Smooth muscle cell of the brain vasculature (primary cell): ENCODE results near the gene DOCK2.

ENCODE experiments used
- DNase-seq: peaks from one replicate; pipeline ENCODE4 v3.0.0-alpha.2; 2012; ENCODE audit warnings: low read depth, low spot score

Gene DOCK2

DNA sequence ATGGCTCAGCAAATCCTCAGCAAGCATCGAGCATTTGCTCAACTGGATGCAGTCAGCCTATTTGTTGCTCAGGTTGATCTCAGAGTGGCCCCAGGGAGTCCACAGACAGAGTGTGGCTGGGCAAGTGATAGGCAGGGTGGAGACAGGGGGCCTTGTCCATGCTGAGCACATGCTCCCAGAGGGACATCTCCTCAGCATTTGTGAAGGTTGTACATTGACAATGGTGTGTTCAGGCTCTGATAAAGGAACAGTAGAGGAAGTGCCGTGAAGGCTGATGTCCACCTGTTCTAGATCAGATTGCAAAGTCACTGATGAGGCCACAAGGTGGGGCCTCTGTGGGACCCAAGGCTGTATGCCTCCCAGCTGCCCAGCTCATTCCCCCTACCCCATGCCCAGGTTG, 418.5 kb downstream of the DOCK2 start:
- no peak for DNase-seq

DNA sequence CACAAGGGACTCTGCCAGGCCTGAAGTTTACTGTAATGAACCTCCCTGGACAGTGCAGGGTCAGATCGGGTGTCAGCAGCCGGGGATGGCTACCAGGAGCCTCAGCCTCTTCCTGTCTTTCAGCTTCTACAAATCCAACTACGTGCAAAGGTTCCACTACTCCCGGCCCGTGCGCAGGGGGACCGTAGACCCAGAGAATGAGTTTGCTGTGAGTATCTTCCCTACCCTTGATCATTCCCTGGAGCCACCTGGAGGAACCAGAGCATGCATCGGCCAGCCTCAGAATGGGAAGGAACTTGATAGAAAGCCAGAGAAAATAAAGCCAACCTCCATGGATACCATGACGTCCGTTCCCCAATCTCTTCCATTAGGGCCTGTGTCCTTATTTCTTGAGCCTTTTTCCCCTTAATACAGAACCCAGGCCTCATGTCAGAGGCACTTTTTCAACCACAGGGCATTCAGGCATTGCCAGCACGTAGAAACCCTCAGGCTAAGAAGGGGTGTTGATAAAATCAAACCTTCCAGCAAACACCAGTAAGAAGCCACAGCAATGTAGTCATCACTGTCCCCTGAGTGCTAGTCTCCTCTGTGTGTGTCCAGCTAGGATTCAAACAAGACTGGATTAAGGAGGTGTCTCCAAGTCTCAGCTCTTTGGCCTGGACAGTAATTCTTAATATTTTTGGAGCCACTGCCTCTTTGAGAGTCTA, 419.6 kb downstream of the DOCK2 start:
- no peak for DNase-seq

DNA sequence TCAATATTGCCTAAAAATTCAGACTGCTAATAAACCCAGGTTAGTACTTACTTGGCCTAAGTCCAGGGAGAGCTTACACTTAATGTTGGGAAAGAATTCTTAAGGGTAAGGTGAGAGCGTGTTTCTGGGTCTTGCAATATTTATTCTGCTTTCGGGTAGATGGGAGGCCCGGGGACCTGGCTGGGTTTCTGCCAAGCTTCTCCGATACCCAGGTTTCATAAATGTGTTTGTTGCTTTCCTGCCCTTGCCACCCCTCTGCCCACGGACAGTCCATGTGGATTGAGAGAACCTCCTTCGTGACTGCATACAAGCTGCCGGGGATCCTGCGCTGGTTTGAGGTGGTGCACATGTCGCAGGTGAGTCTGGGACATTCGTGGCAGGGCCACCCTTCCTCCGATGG, 420.2 kb downstream of the DOCK2 start:
- DNase-seq, result no peak

DNA sequence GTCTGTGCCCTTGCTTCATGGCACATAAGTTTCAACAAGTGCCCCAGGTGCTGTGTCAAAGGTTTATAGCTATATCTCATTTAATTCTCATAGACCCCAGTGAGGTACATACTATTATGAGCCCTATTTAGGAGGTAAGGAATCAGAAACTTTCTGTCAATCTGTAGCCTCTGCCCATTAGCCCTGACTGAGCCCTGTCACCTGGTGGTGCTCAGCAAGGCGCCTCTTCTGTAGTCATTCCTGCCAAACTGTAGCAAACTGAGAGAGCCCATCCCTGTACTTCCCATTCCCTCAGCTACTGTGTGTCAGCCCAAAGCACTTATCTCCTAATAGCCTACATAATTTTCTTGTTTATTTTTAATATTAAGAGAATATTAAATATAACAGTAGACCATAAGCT, 422.1 kb downstream of the DOCK2 start:
- no peak for DNase-seq

DNA sequence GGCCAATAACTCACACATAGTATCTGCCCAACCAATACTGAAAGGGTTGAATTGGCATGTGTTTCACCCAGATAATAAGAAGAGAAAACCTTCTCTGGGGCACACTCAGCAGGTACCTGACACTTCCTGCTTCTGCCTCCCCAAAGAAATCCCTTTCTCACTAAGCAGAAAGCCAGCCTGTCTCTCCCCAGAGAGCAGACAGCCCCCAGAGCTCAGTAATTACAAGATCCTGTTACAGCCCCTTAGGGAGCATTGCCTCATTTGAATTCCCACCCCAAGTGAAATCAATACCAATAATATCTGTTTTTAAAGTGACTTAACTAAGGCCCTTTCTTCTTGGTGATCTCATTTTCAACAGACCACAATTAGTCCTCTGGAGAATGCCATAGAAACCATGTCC, 430.1 kb downstream of the DOCK2 start:
- DNase-seq, result no peak

DNA sequence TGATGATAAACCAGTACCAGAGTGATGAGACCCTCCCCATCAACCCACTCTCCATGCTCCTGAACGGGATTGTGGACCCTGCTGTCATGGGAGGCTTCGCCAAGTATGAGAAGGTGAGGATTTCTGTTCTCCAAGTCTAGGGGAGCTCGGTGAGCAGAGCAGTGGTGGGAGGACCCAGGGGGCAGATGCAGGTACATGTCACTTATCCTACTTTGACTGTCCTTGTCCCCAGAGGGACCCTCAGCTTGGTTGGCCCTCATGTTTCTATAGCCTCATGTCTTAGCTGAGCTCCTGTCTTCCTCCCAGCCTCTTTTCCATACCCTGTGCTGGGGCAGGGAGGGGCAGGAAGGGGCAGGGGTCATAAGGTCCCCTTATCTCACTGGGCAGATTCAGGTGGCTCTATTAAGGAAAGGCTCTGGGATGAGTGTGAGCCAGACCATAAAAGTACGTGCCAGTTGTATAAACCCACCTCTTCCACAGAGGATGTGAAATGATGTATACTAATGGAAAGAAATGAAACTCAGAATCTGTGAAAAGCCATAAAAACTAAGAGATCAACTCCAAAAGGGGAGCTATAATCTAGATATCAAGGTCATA, 430.6 kb downstream of the DOCK2 start:
- no peak for DNase-seq

DNA sequence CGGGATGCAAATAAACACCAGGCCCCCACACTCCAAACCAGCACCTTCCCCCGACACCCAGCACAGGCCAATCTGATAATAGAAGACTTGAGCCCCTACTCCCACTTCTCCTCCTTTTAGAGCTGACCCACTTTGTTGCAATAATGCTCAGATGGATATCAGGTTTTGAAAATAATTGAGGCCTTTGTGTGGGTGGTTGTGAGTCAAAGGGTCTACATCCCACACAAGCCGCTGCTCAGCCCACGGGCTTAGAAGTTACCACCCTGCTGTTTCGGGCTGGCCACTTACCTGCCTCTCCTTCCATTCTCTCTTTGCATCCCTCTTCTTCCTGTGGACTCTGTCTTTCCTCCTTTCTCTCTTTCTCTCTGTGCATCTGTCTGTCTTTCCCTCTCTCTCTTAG, 432.4 kb downstream of the DOCK2 start:
- DNase-seq, result no peak

DNA sequence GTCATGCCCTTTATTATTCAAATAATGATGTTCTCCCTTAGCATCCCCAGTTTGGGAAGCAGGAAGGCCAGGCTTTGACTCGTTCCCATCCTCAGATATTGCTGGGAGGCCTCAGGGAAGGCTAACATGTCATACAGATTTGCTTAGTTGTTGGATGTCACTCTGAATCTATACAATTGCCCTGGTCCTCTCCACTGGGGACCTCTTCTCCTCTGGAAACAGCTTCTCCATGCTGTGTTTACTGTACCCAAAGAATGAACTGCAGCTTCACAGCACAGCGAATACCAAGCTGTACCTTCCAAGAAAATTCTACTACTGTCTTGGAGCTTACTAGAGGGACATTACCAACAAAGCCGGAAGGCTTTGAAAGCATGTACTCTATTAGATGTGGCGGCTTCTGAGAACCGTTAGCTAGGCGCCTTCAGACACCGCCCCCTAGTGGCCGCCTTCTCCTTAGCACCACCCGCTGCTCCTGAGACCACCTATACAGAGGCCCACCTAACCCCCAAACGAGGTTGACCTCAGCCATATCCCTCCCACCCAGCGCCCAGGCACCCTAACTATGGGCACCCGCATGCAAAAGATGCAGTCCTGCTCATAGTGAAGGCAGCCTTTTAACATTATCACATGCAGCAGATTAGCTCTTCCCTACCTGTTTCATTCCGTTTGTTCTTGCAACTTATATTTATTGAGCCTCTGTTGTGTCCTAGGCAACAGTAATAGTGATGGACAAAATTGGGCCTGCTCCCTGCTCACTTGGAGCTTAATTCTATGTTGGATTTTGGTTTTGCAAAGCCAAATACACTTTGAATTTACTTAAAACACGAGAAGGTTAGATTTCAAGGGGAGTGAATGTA, 433.7 kb downstream of the DOCK2 start:
- peak; percentile 9 for DNase-seq

DNA sequence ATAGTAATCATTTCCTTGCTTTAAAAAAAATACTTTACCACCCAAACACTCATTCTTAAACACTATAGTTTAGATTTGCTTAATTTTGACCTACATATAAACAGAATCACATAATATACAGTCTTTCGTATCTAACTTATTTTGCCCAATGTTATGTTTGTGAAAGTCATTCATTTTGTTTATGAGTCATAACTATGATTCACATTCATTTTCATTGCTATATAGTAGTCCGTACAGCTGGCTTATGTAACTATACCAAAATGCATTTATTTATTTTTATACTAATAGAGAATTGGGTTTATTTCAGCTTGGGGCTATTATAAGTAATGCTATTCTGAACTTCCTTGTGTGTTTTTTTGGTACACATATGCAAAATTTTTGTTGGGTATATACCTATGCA, 434.7 kb downstream of the DOCK2 start:
- no peak for DNase-seq

DNA sequence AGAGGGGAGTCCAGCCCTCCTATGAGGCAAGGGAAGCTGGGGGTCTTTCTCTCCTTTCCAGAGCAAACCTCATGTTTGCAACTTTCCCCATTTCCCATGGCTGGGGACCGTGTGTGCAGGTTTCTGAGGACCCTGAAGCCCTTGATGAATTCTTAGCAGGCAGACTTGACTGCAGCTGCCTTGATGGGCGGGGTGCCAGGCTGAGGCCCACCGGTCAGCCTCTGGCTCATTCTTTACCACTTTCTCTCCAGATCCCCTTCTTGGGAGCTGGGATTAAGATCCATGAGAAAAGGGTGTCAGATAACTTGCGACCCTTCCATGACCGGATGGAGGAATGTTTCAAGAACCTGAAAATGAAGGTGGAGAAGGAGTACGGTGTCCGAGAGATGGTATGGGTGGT, 438.6 kb downstream of the DOCK2 start:
- no peak for DNase-seq

DNA sequence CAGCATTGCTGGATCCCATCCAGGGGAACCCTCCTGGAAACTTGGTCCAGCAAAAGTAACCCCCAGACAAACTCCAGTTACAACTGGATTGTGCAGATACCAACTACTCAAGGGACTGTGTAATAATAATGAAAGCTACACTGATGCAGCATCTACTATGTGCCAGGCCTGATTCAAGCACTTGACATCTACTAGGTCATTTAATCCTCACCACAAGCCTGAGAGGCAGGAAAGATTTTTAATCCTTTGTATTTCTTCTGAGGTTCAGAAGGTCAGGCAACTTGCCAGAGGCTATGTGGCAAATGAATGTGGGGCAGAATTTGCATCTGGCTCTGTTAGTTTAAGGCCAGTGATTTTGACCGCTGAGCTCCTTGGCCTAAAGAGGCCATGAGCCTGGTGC, 439.1 kb downstream of the DOCK2 start:
- no peak for DNase-seq

DNA sequence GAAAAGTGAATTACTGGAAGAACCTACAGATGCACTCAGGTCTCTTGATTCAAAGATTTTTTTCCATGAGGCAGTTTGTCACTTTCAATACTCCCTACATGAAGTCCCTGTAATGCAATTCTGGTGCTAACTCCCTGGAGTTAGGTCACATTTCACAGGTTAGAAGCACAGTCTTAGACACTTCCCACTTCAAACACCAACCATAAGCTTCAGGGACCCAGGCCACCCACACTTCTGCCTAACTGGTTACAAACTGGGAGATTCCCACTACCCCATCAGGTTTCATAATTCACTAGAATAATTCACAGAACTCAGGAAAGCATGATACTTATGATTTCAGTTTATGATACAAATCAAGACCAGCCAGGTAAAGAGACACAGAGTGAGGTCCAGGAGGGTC, 439.7 kb downstream of the DOCK2 start:
- DNase-seq, result no peak

DNA sequence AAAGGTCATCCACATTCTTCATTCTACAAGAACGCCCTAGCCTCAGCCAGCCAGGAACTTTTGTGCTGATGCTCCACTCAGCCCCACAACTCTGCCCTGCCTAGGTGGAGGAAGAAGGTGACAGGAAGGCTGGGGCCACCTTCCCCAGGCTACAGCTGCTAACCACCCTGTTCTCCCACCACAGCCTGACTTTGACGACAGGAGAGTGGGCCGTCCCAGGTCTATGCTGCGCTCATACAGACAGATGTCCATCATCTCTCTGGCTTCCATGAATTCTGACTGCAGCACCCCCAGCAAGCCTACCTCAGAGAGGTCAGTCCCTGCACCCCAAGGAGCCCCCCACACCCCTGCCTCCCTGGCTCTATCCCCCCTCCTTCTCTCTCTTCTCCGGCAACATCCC, 440.5 kb downstream of the DOCK2 start:
- no peak for DNase-seq

DNA sequence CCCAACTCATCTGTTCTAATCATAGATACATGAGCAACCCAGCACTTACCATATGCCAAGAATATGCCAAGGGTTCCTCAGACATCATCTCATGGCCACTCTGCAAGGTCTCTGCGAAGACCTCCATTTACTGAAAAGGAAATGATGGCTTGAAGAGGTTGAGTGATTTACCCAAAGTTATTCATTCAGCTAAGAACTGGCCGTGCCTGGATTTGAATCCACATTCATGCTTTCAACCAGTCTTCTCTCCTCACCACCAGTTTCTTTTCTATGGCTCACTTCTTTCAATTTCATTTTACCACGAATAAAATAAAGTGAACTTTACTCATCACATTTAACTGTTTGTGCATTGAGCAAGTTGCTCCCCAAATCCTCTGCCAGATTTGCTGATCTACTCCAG, 441.4 kb downstream of the DOCK2 start:
- no peak for DNase-seq

DNA sequence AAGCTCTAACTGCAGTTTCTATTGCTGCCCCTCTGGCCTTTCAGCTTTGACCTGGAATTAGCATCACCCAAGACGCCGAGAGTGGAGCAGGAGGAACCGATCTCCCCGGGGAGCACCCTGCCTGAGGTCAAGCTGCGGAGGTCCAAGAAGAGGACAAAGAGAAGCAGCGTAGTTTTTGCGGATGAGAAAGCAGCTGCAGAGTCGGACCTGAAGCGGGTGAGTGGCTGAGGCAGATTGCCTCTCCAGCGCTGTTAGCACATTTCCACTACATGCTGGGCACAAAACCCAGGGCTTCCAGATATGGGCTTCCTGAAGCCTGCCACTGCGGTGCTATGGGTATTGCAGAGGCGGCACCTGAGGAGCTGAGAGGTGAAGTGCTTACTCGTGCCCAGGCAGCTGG, 441.9 kb downstream of the DOCK2 start:
- no peak for DNase-seq

DNA sequence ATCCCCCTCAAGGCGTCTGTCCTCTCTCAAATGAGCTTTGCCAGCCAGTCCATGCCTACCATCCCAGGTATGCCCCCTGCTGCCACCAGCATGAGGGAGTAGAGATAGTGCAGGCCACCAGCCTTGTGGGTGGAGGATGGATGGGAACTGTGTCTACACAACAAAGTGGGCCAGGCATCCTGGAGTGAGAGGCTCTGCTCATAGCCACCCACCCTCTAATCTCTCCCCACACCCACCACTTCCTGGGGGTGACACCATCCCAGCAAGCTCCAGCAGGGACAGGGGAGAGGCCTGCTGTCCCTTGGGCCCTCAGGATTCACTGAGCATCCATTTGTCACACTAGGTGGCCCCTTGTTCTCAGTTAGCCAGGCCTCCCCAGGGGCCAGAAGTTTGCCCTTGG, 443.1 kb downstream of the DOCK2 start:
- no peak for DNase-seq

DNA sequence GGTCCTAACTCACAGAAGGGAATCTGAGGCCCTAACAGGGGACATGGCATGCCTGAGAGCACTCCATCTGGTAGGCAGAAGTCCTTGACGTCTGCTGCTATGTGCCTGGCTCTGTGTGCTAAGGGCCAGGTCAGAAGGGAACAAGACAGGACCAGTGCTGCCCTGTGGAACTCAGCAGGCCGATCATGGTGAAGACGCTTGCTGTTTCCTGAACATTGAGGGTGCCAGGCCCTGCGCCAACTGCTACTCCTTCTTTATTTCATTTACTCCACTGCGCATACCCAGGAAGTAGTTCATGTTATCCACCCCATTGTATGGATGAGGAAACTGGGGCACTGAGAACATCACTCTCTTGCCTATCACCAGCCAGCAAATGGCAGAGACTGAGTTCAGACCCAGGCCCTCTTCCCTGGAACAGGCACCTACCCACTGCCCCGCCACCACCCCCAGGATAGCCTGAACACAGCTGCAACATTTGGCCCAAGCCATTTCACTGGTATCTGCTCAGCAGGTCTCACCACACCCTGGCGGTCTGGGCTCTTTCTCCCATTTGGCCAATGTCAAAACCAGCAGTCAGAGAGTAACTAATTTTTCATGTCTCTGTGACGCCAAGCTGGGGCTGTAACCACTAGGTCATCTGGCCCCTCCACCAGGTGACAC, 443.8 kb downstream of the DOCK2 start:
- no peak for DNase-seq

DNA sequence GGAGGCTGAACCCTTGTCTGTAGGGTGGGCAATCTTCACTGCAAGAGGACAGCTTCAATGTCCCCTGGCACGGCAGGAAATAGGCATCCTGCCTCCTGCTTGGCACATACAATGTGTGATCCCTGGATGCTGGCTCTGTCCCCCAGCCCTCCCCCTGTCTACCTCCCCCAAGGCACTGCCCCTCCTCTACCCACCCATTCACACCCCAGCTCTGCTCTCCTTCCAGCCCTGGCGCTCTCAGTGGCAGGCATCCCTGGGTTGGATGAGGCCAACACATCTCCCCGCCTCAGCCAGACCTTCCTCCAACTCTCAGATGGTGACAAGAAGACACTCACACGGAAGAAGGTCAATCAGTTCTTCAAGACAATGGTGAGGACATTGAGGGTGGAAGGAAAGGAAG, 444.5 kb downstream of the DOCK2 start:
- no peak for DNase-seq

DNA sequence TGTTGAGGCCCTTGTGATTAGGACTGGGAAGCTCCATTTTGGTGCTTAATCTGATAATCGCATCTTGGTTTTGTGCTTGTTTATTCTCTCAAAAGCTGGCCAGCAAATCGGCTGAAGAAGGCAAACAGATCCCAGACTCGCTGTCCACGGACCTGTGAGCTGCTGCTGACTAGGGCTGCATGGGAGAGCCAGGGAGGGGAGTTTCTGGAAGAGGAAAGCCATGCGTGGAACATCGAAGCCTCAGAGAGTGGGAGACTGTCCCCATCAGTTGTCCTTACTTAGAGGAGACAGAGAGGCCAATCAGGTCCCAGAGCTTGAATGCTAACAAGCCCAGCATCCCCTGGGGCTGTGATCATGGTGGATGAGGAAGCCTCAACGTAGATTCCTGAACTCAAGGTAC, 445.6 kb downstream of the DOCK2 start:
- DNase-seq, result no peak

DNA sequence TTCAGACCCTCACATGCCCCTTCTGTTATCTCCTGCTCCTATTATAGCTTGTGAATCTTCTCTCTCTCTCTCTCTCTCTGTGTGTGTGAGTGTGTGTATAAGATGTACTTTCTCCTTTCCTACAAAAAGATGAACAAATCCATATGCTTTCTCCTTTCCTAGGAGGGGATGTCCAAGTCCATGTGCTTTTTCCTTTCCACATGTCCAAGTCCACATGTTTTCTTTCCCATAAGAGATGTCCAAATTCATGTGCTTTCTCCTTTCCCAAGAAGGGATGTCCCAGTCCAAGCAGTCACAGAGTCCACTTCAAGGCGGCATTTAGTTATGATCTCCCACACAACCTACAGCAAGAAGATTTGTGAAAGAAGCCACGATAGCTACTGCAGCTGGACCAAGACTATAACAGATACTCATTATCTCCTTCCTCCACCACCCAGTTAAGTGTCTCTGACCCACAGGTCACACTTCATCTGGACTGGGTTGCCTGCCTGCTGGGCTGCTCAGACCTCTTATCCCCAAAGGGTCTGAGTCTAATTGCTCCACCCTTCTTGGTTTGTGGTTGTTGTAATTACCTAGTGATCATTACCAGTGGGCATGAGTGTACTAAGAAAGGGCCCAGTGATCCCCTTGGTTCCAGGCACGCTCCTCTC, 450.2 kb downstream of the DOCK2 start:
- DNase-seq, result no peak

DNA sequence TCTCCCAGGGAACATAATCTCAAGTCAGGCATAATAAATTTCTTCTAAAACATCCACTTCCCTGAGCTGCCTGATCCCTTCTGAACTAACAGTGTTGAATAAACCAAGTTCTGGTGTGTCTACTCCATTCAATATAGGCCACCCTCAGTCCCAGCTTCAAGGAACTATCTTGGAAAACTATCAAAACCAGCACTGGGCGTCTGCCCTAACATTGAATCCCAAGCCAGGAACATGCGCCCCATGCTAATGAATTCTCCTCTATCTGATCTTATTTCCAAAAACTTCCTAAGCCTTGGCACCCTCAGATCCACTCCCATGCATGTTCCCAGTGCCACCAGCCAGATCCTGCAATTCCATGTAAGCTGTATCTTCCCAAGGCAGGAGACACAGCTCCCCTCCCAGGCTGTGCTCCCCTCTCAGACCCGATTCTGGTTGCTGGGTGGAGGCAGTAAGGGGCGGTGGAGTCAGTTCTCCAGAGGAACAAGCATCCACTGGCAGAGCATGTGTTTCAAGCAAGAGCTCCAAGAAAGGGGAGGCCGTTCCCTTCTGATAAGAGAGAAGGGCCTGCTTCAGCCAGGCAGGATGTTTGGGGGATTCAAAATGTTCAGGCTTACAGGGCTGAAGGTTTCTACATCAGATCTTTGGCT, 455.5 kb downstream of the DOCK2 start:
- DNase-seq, result no peak
